NT2/D1 (cell line): ENCODE data around the gene CDH12.

ENCODE experiments used
- DNase-seq: peaks from one replicate; pipeline ENCODE4 v3.0.0-alpha.2; 2011; ENCODE audit warnings: low read depth, low spot score
- H3K27me3 ChIP-seq: 2 replicates; pipeline ENCODE4 v1.6.0; 2011; ENCODE audit warnings: mild to moderate bottlenecking; ENCODE audit not compliant: insufficient read length, insufficient read depth
- H3K36me3 ChIP-seq: 2 replicates; pipeline ENCODE4 v1.6.1; 2011; ENCODE audit warnings: mild to moderate bottlenecking, low read length, mixed read lengths; ENCODE audit not compliant: insufficient read depth, insufficient read length
- H3K4me1 ChIP-seq: 2 replicates; pipeline ENCODE4 v1.5.1; 2011; ENCODE audit not compliant: insufficient read depth, insufficient read length
- H3K4me3 ChIP-seq: 2 replicates; pipeline ENCODE4 v1.5.1; 2011; ENCODE audit warnings: low read depth; ENCODE audit not compliant: insufficient read length
- H3K9ac ChIP-seq: 2 replicates; pipeline ENCODE4 v1.6.0; 2011; ENCODE audit warnings: low read depth; ENCODE audit not compliant: insufficient read length
- H3K9me3 ChIP-seq: 2 replicates; pipeline ENCODE4 v1.5.1; 2011; ENCODE audit warnings: mild to moderate bottlenecking, low read length; ENCODE audit not compliant: insufficient read depth
- SUZ12 ChIP-seq: IDR thresholded peaks from 2 replicates; pipeline ENCODE4 v1.6.1; 2011; ENCODE audit not compliant: insufficient read length, insufficient read depth; ENCODE audit errors: extremely low read depth
- YY1 ChIP-seq: IDR thresholded peaks from 2 replicates; pipeline ENCODE4 v1.6.1; 2011; ENCODE audit not compliant: insufficient read length, insufficient read depth
- ZNF274 ChIP-seq: IDR thresholded peaks from 2 replicates; pipeline ENCODE4 v1.6.1; 2011; ENCODE audit warnings: mild to moderate bottlenecking, low read depth, low read length

Gene CDH12

DNA sequence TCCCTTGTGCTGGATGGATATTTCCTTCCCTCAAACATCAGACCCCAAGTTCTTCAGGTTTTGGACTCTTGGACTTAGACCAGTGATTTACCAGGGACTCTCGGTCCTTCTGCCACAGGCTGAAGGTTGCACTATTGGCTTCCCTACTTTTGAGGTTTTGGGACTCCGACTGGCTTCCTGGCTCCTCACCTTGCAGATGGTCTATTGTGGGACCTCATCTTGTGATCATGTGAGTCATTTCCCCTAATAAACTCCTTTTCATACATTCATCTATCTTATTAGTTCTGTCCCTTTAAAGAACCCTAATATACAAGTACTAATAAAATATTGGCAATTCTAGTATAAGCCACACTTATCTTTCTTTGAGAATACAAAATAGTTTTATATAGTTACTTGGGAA is 1078.9 kb downstream of the CDH12 start:
- no peak overlapping the region for H3K4me3 ChIP-seq
- no peaks in the 10 kb centered on the region for H3K36me3 ChIP-seq
- H3K27me3 ChIP-seq, result no peaks in the 10 kb centered on the region
- no peaks in the 10 kb centered on the region for H3K4me1 ChIP-seq
- no peak for DNase-seq
- no peak overlapping the region for H3K9ac ChIP-seq
- no peak for TF ChIP-seq SUZ12
- no peak for TF ChIP-seq ZNF274
- TF ChIP-seq YY1, result no peak
- no peaks in the 10 kb centered on the region for H3K9me3 ChIP-seq

DNA sequence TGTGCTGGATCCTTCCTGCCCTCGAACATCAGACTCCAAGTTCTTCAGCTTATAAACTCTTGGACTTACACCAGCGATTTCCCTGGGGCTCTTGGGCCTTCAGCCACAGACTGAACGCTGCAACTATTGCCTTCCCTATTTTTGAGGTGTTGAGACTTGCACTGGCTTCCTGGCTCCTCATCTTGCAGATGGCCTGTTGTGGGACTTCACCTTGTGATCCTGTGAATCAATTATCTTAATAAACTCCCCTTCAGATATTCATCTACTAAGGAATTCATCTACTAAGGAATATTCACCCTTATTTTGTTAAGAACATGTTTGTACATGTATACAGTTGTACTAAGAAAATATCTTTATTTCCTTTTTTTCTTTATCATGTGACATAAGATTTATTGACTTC is 1079.7 kb downstream of the CDH12 start:
- no peak overlapping the region for H3K9ac ChIP-seq
- no peak for DNase-seq
- H3K9me3 ChIP-seq, result no peaks in the 10 kb centered on the region
- no peaks in the 10 kb centered on the region for H3K4me1 ChIP-seq
- H3K4me3 ChIP-seq, result no peak overlapping the region
- TF ChIP-seq SUZ12 (no peak), ZNF274 (no peak), YY1 (no peak)
- H3K36me3 ChIP-seq, result no peaks in the 10 kb centered on the region
- H3K27me3 ChIP-seq, result no peaks in the 10 kb centered on the region

DNA sequence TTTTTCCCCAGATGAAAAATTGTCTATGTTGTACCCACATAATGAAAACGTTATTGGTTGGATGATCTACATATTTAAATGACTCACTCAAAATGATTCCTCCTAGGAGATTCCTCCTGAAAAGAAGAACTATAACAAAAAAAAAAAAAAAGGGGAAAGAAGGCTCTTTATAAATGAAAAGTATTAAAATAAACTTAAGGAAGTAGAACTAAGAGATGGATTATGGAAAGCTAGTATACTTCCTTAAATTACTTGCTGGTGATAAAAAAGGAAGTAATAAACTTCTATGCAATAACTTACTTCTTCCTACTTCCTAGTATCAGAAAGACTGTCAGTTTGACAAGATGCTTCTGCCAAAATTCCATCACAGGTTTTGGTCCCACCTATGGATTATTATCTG is 1087.7 kb downstream of the CDH12 start:
- no peak for DNase-seq
- H3K9me3 ChIP-seq, result no peaks in the 10 kb centered on the region
- no peak overlapping the region for H3K9ac ChIP-seq
- no peak overlapping the region for H3K4me3 ChIP-seq
- H3K4me1 ChIP-seq, result no peaks in the 10 kb centered on the region
- H3K27me3 ChIP-seq, result no peaks in the 10 kb centered on the region
- TF ChIP-seq ZNF274 (no peak), SUZ12 (no peak), YY1 (no peak)
- H3K36me3 ChIP-seq, result no peaks in the 10 kb centered on the region

DNA sequence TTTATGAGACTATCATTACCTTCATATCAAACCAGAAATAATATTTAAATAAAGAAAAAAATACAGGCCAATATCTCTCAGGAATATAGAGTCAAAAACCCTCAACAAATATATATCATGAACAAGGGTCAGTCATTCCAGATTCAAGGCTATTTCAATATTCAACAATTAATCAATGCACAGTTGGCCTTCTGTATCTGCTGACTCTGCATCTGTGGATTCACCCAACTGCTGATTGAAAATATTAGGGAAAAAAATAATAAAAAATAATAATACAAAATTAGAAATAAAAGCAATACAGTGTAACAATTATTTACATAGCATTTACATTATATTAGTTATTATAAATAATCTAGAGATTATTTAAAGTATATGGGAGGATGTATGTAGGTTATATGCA is 1114.0 kb downstream of the CDH12 start:
- Histone ChIP-seq H3K4me3 (no peak overlapping the region), H3K27me3 (no peaks in the 10 kb centered on the region), H3K9ac (no peak overlapping the region), H3K9me3 (no peaks in the 10 kb centered on the region), H3K4me1 (no peaks in the 10 kb centered on the region), H3K36me3 (no peaks in the 10 kb centered on the region)
- no peak for DNase-seq
- TF ChIP-seq SUZ12, result no peak
- no peak for TF ChIP-seq YY1
- TF ChIP-seq ZNF274, result no peak

DNA sequence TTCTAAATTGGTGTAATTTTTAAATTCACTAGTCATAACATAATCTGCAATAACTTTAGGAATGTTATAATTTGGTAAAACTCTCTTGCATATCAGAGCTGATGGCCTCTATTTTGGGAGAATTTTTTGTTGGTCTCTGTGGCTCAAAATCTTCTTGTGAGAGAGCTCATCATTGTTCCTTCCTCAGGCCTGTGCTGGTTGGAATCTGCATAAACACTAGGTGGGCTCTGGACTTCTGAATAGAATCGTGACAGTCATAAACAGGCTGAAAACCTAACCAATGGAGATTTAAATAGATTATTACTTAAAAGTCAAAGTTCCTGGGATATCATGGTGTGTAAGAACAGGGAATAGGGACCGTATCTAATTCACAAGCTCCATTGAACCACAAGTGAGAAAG is 1129.6 kb downstream of the CDH12 start:
- Histone ChIP-seq H3K36me3 (no peaks in the 10 kb centered on the region), H3K4me3 (no peak overlapping the region), H3K9ac (no peak overlapping the region), H3K4me1 (no peaks in the 10 kb centered on the region), H3K9me3 (no peaks in the 10 kb centered on the region), H3K27me3 (no peaks in the 10 kb centered on the region)
- no peak for DNase-seq
- TF ChIP-seq ZNF274 (no peak), SUZ12 (no peak), YY1 (no peak)

DNA sequence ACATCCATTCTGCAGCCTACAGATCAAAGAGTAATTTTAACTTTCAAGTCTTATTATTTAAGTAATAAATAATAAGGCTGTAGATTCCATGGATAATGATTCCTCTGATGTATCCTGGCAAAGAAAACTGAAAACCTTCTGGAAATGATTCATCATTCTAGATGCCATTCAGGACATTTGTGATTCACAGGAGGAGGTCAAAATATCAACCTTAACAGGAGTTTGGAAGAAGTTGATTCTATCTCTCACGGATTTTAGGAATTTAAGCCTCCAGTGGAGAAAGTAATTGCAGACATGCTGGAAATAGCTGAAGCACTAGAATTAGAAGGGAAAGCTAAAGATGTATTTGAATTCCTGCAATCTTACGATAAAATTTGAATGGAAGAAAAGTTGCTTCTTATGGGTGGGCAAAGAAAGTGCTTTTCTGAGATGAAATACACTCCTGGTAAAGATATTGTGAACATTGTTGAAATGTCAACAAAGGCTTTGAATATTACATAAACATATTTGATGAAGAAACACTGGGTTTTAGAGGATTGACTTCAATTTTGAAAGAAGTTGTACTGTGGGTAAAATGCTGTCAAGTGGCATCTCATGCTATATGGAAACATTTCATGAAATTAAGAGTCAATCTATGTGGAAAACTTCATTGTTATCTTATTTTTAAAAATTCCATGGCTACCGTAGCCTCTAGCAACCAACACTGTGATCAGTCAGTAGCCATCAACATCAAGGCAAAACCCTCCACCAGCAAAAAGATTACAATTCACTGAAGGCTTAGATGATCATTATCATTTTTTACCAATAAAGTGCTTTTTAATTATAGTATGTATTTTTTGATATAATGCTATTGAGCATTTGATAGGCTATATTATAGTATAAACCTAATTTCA is 1141.0 kb downstream of the CDH12 start:
- no peaks in the 10 kb centered on the region; the same call in 1 of the 2 replicates for H3K9me3 ChIP-seq
- no peak for DNase-seq
- no peak overlapping the region for H3K4me3 ChIP-seq
- TF ChIP-seq YY1 (no peak), ZNF274 (no peak), SUZ12 (no peak)
- H3K9ac ChIP-seq, result no peak overlapping the region
- no peaks in the 10 kb centered on the region for H3K36me3 ChIP-seq
- H3K27me3 ChIP-seq, result no peaks in the 10 kb centered on the region
- no peaks in the 10 kb centered on the region for H3K4me1 ChIP-seq

DNA sequence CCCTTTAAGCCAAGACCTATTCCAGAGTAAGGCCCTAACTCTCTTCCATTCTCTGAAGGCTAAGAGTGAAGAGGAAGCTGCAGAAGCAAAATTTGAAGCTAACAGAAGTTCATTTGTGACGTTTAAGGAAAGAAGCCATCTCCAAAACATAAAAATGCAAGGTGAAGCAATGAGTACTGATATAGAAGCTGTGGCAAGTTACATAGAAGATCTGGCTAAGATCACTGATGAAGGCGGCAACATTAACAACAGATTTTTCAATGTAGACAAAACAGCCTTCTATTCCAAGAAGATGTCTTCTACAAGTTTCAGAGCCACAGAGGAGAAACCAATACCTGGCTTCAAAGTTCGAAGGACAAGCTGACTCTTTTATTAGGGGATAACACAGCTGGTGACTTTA is 1143.4 kb downstream of the CDH12 start:
- H3K4me1 ChIP-seq, result no peaks in the 10 kb centered on the region
- no peaks in the 10 kb centered on the region for H3K36me3 ChIP-seq
- H3K9me3 ChIP-seq, result no peaks in the 10 kb centered on the region
- no peak overlapping the region for H3K4me3 ChIP-seq
- no peaks in the 10 kb centered on the region for H3K27me3 ChIP-seq
- H3K9ac ChIP-seq, result no peak overlapping the region
- DNase-seq, result no peak
- TF ChIP-seq ZNF274, result no peak
